Esophagus squamous epithelium (tissue), 4 donors: ENCODE data around the gene KCNAB2.

Experiments
- CTCF ChIP-seq, 6 experiments: fragments of 450-650 bp in 4 of 6; fragments of 200-600 bp in 2 of 6; sonication (generic) in 2 of 6; IDR thresholded peaks; one replicate each; pipeline ENCODE4 v1.5.1; 2016 to 2019; ENCODE audit warnings: antibody characterized with exemption in 6 of 6, mild to moderate bottlenecking in 4 of 6, moderate library complexity in 4 of 6
- POLR2A ChIP-seq, 4 donors: fragments of 450-650 bp; IDR thresholded peaks; one replicate each; pipeline ENCODE4 v1.6.1; 2017; ENCODE audit warnings: antibody characterized with exemption in 4 of 4, mild to moderate bottlenecking in 4 of 4, moderate library complexity in 3 of 4

DNA sequence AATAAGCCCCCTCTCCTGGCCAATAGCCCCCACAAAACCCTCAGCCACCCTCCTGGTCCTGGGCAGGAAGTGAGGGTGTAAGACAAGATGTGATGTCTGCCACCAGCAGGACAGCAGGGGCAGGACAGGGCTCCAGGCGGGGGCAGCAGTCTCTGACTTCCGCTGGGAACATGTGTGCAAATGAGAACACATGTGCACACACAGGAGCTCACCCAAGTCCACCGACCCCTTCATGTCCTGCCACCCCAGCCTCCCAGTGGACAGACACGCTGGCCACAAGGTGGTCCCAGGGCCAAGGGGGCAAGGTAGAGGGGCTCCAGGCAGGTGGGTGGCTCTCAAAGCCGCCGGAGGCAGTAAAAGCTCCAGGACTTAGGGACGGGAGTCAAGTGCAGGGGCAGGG lies 60.1 kb downstream of the KCNAB2 start:
- TF ChIP-seq POLR2A (IDR thresholded peaks at IDR 0.05) (no peak), CTCF (IDR thresholded peaks at IDR 0.05) (no peak)
